ENCODE measurements around the gene FGD4. TPM values are rescaled to one million over a fixed set of nuclear protein-coding genes. Genes with fewer than 3 reads are reported as not detected.

FGD4 gene
- total and polyA plus RNA-seq, 2 donors (not counting 3 experiments of a cell fraction or from before 2014, with no cell fraction given) = 6.6 to 44.7 TPM

DNA sequence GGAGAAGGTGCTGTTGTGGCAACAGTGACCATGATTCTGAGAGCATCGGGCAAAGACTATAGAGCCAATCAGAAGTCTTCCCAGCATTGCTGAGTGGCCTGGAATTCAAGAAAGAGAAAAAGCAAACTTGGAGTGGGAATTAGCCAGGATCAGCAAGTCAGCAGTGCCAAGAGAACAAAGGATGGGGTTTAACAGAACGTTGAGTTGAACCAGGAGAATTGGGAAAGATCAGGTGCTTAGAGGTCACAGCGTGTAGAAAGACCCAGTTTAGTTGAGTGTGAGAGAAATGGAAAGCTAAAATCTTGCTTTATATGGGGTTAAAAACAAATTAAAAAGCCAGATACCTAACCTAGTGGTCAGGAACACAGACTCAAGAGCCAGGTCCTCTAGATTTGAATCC lies 189.2 kb downstream of the FGD4 start:
- H3K9ac ChIP-seq (replicated peaks; ENCODE audit: extremely low read depth, insufficient read depth, low read length) = no peak overlapping the region
- no peak overlapping the region for H3K4me3 ChIP-seq (replicated peaks in 1 of 3; ENCODE audit: insufficient read depth in 1 of 3, low read depth in 1 of 3, low read length in 3 of 3)
- FAIRE-seq (no peak), DNase-seq (ENCODE audit: low read depth, low spot score) (no peak)
- no peaks in the 10 kb centered on the region for H4K20me1 ChIP-seq (replicated peaks; ENCODE audit: control insufficient read depth, extremely low read depth, insufficient read depth, low read length)
- H3K9me1 ChIP-seq (replicated peaks; ENCODE audit: control insufficient read depth, extremely low read depth, insufficient read depth, low read length) = no peaks in the 10 kb centered on the region
- no peaks in the 10 kb centered on the region for H3K9me3 ChIP-seq (replicated peaks; ENCODE audit: control insufficient read depth, insufficient read depth, low read length)
- dilution Hi-C loops (cut with MboI; ENCODE audit: extremely low pct_ligation_motif_present, low sequenced_read_pairs) = no loop called here
- H3K27ac ChIP-seq (ENCODE audit: insufficient read depth, low read depth, low read length) = no peak overlapping the region
- ChIA-PET POLR2A (no interaction called here), CTCF (interaction anchor here (1.3 to 1.4 kb wide), 2 partner anchors 10 to 13 kb away, joined by 4 to 5 read pairs; no protein-coding TSS in a partner anchor)
- no peak overlapping the region for H2AFZ ChIP-seq (ENCODE audit: low read depth, low read length)
- H3K27me3 ChIP-seq (ENCODE audit: control insufficient read depth in 2 of 2, insufficient read depth in 2 of 2, low read length in 2 of 2) = no peaks in the 10 kb centered on the region
- H3K36me3 ChIP-seq (ENCODE audit: control insufficient read depth in 2 of 2, extremely low read depth in 1 of 2, insufficient read depth in 2 of 2, low read length in 2 of 2) = peaks cover 3 to 5% of the 10 kb centered on the region in 2 experiments
- no peak overlapping the region for H3K4me2 ChIP-seq (ENCODE audit: insufficient read depth, low read length)
- BruUV-seq (replicated peaks) = no TSS peak
- intact Hi-C loops (cut with micrococcal nuclease) = no loop called here
- no peaks in the 10 kb centered on the region for H3K79me2 ChIP-seq (ENCODE audit: control insufficient read depth, insufficient read depth, low read length)
- TF ChIP-seq EZH2 (IDR thresholded peaks at IDR 0.05; ENCODE audit: borderline replicate concordance, low read depth, low read length, severe bottlenecking) = no peak
- TF ChIP-seq FOS (IDR thresholded peaks at IDR 0.05; ENCODE audit: borderline replicate concordance, insufficient read depth, low read length) = no peak
- no peak for TF ChIP-seq POLR2A (IDR thresholded peaks at IDR 0.05; ENCODE audit: low read depth, low read length)
- no peak for TF ChIP-seq GATA2 (IDR thresholded peaks at IDR 0.05; ENCODE audit: insufficient read depth, insufficient read length, low read depth, low read length)
- TF ChIP-seq JUN (IDR thresholded peaks at IDR 0.05; ENCODE audit: borderline replicate concordance, insufficient read depth, insufficient read length, low read depth) = no peak
- TF ChIP-seq, protein P1, sequence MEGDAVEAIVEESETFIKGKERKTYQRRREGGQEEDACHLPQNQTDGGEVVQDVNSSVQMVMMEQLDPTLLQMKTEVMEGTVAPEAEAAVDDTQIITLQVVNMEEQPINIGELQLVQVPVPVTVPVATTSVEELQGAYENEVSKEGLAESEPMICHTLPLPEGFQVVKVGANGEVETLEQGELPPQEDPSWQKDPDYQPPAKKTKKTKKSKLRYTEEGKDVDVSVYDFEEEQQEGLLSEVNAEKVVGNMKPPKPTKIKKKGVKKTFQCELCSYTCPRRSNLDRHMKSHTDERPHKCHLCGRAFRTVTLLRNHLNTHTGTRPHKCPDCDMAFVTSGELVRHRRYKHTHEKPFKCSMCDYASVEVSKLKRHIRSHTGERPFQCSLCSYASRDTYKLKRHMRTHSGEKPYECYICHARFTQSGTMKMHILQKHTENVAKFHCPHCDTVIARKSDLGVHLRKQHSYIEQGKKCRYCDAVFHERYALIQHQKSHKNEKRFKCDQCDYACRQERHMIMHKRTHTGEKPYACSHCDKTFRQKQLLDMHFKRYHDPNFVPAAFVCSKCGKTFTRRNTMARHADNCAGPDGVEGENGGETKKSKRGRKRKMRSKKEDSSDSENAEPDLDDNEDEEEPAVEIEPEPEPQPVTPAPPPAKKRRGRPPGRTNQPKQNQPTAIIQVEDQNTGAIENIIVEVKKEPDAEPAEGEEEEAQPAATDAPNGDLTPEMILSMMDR (IDR thresholded peaks at IDR 0.05; ENCODE audit: extremely low read depth in 1 of 2, insufficient read depth in 1 of 2, low read depth in 1 of 2, low read length in 2 of 2) = no peak
- TF ChIP-seq POLR2AphosphoS5 (IDR thresholded peaks at IDR 0.05; ENCODE audit: insufficient read depth, low read depth, low read length) = no peak
- TF ChIP-seq, protein P2, sequence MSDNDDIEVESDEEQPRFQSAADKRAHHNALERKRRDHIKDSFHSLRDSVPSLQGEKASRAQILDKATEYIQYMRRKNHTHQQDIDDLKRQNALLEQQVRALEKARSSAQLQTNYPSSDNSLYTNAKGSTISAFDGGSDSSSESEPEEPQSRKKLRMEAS (IDR thresholded peaks at IDR 0.05; ENCODE audit: insufficient read depth, insufficient read length) = no peak
- no peak for TF ChIP-seq MYC (IDR thresholded peaks at IDR 0.05; ENCODE audit: low read depth, low read length)
- peaks cover 32% of the 10 kb centered on the region for H3K4me1 ChIP-seq (ENCODE audit: control insufficient read depth, extremely low read depth, insufficient read depth, low read length)

All from endothelial cell of umbilical vein (primary cell).